HL-60/S4 treated with phorbol 12-myristate 13-acetate at 8.2 ng/mL for 4 days and 3 days (cell line): ENCODE data around the gene ZNF680.
"Not testable (repeated sequence)": the region's sequence is repeated elsewhere in the genome, so short reads cannot be mapped to it uniquely, and the experiment has no call there.

Experiments
- in situ Hi-C: fragments of 300-500 bp; cut with MboI; formaldehyde crosslinking; loops from 2 replicates; pipeline ENCODE4 v1.15.0; 2022; ENCODE audit warnings: low sequenced_read_pairs

The ZNF680 gene

DNA sequence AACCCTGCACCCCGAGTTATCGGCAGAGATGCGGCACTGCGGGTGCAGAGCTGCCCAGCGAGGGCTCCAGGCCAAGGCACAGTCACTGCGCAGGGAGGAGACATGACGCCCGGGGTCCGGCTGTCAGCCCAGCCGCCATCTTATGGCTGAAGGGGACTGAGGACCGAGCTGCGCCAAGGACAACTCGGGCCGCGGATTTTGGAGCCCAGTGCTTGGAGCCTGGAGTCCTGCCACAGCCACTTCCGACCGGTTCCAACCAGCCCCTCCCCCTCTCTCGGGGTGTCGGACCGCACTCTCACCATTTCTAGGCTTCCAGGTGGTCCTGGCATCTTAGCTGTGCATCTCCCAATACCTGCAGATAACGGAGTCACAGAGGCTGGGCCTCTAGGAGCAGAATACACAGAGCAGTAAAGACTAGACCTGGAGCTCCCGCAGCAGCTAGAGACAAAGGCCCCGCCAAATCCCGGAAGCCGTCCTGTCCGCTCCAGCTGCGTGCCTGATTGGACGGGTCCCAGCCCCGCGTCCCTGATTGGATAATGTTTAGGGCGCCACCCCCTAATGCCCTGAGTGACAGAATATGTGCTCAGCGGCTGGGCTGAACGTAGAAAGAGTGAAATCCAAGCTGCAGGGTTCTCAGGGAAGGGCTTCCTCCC lies at the start of gene ZNF680:
TSS of gene ZNF680 (minus strand) at position 446 of the 653 bp plus-strand sequence. CDS start at position 329, 117 bp downstream.
- in situ Hi-C loops, result no loop called here

GRCh38 chr7:64612452-64612851 lies 49.6 kb upstream of the ZNF680 start:
- in situ Hi-C loops, result no loop called here

DNA sequence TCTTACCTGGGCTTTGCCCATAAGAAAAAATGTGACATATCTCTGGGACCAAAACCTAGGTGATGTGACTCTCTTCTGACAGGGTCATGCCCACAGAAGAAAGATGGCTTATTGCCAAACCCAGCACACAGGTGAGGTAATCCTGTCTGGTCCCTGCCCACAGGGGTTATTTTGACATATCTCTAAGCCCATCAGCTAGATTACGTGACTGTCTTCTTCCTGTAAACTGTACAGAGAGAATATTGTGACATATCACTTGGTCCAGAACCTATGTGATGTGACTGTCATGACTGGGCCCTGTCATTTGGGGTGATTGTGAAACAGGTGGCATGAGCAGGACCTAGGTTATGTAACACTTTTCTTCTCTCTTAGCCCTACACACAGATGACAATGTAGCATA lies 48.8 kb upstream of the ZNF680 start:
- in situ Hi-C loops, result no loop called here

- in situ Hi-C loops, result no loop called here
Measured at GRCh38 chr7:64610997-64611396, 48.1 kb upstream of the ZNF680 start.

- in situ Hi-C loops, result no loop called here
Measured at GRCh38 chr7:64608116-64608910, 45.4 kb upstream of the ZNF680 start.

DNA sequence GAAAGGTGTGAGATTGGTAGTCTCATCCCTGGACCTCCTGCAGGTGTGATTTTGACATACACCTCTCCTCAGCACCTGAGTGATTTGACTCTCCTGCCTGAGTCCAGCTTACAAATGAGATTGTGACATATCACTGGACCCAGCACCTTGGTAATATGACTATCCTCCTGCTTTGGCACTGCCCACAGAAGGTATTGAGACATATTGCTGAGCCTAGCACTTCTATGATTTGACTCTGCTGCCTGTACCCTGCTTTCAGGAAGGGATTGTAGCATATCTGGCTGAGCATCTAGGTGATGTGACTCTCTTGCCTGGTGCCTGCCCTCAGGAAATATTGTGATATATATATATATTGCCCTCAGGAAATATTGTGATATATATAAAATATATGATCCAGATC lies 43.5 kb upstream of the ZNF680 start:
- in situ Hi-C loops, result no loop called here

- in situ Hi-C loops, result no loop called here
Measured at GRCh38 chr7:64603271-64603670, 40.4 kb upstream of the ZNF680 start.

- in situ Hi-C loops, result no loop called here
Measured at GRCh38 chr7:64602518-64602917, 39.6 kb upstream of the ZNF680 start.

- in situ Hi-C loops, result no loop called here
Measured at GRCh38 chr7:64602086-64602485, 39.2 kb upstream of the ZNF680 start.

DNA sequence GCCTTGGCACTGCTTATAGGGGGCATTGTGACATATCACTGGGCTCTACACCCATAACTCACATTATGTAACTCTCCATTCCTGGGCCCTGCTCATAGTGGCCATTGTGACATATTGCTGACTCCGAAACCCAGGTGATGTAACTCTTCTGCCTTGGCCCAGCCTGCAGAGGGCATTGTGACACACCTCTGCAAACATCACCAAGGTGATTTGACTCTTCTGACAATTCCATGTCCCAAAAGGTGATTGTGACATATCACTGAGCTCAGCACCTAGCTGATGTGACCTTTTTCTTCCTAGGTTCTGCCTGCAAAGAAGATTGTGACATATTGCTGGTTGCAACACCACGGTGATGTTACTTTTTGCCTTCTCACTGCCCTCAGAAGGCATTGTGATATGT lies 36.5 kb upstream of the ZNF680 start:
- in situ Hi-C loops, result no loop called here

GRCh38 chr7:64590971-64591370 lies 28.1 kb upstream of the ZNF680 start:
- in situ Hi-C loops, result no loop called here

- in situ Hi-C loops, result no loop called here
Measured at GRCh38 chr7:64581926-64582894, 19.3 kb upstream of the ZNF680 start.

GRCh38 chr7:64581391-64581790 lies 18.5 kb upstream of the ZNF680 start:
- in situ Hi-C loops, result no loop called here

DNA sequence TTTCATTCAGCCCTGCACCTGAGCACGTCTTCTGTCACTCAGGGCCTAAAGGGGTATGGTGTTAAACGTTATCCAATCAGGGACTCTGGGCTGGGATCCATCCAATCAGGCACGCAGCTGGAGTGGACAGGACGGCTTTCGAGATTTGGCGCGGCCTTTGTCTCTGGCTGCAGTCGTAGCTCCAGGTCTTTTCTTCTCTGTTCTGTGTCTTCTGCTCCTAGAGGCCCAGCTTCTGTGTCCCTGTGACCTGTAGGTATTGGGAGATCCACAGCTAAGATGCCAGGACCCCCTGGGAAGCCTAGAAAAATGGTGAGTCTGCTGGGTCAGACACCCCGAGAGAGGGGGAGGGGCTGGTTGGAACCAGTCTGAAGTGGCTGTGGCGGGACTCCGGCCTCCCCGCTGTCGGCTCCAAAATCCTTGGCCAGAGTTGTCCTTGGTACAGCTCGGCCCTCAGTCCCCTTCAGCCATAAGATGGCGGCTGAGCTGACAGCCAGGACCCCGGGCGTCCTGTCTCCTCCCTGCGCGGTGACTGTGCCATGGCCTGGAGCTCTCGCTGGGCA lies 11.7 kb upstream of the ZNF680 start:
- in situ Hi-C loops, result no loop called here

DNA sequence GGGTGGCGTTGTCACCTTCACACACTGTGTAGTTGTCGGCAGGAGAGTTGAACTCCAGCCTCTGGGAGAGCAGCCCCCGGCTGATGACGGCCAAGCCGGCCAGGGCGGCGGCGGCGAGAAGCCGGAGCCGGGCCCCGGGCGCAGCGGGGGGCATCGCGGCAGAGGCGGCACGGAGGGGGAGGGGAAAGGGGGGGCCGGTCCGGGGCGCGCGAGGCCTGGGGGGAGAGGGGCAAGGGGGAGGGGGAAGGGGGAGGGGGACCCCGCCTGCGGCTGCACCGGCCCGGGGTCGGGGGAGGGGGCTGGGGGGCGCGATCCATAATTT lies 7.4 kb upstream of the ZNF680 start:
- in situ Hi-C loops, result not testable (repeated sequence)

GRCh38 chr7:64569372-64570283 lies 6.8 kb upstream of the ZNF680 start:
- in situ Hi-C loops, result not testable (repeated sequence)

GRCh38 chr7:64562256-64562625 lies 630 bp downstream of the ZNF680 start:
- in situ Hi-C loops, result no loop called here

DNA sequence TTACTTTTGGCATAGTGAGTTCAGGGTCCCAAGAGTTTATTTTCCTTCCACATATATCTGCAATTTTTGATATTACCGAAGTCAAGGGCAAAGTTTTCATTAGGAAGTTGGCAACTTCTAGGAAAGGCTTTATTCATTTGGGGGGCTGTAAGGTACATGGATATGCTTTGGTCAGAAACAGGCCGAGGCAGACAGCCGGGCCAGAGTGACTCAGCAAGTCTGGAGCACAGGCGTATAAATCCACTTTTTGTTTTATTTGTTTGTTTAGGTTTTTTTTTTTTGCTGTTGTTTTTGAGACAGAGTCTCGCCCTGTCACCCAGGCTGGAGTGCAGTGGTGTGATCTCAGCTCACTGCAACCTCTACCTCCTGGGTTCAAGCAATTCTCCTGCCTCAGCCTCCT lies 3.7 kb downstream of the ZNF680 start:
- in situ Hi-C loops, result no loop called here

DNA sequence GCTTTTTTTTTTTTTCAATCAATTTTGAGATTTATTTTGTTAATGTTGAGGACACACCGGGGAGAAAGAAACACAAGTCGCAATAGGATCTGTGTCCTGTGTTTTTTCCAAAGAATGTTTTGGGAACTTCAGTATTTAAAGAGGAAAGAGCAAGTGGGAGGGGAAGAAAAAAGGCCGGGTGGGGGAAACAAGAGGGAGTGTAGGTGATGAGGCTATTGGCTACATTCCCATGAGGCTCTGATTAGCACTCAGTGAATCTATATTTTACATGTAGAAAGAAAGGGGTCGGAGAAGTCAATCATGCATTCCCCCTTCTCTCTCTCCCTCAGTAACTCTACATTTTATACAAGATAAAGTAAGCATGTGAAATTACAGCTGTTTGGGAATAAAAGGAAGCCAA lies 4.1 kb downstream of the ZNF680 start:
- in situ Hi-C loops, result no loop called here

- in situ Hi-C loops, result no loop called here
Measured at GRCh38 chr7:64558323-64558705, 4.6 kb downstream of the ZNF680 start.
